HCT116 (cell line): ENCODE measurements around the gene LYRM9.

Source experiments
- CTCF ChIP-seq, 3 experiments: fragments of 200-600 bp in 1 of 3; sonication (generic) in 1 of 3; IDR thresholded peaks in 2 of 3; conservative IDR thresholded peaks in 1 of 3; 2 replicates each; pipeline ENCODE4 v1.5.1; 2012 to 2017; ENCODE audit warnings: low read depth in 2 of 3, low read length in 2 of 3, antibody characterized with exemption in 1 of 3, borderline replicate concordance in 1 of 3, control low read depth in 1 of 3, mild to moderate bottlenecking in 1 of 3, mixed read lengths in 1 of 3, mixed run types in 1 of 3, moderate library complexity in 1 of 3; ENCODE audit not compliant: insufficient read depth in 1 of 3
- POLR2A ChIP-seq: IDR thresholded peaks from 2 replicates; pipeline ENCODE4 v1.7.0; 2011; ENCODE audit warnings: borderline replicate concordance; ENCODE audit not compliant: insufficient read depth, insufficient read length; ENCODE audit errors: extremely low read depth
- POLR2AphosphoS5 ChIP-seq: IDR thresholded peaks from 2 replicates; pipeline ENCODE4 v1.6.1; 2011; ENCODE audit warnings: mild to moderate bottlenecking, low read depth, low read length, moderate library complexity
- ZNF274 ChIP-seq: fragments of 200-500 bp; sonication (Bioruptor generic); IDR thresholded peaks from 2 replicates; pipeline ENCODE4 v1.6.1; 2014; ENCODE audit warnings: mild to moderate bottlenecking, low read depth, low read length, inconsistent platforms

- no peak for TF ChIP-seq CTCF (IDR thresholded peaks at IDR 0.05 in 2 of 3, conservative IDR thresholded peaks at IDR 0.05 in 1 of 3; ENCODE audit: borderline replicate concordance in 1 of 3, insufficient read depth in 1 of 3, low read depth in 2 of 3, low read length in 2 of 3)
- TF ChIP-seq ZNF274, result no peak
- no peak for TF ChIP-seq POLR2A
- no peak for TF ChIP-seq POLR2AphosphoS5
Measured at GRCh38 chr17:27938864-27939263, 45.7 kb upstream of the LYRM9 start.
